SK-MEL-5 (cell line): ENCODE results near the gene CORO1A. TPM values are rescaled to one million over a fixed set of nuclear protein-coding genes. Genes with fewer than 3 reads are reported as not detected.
"Not testable (repeated sequence)": the region's sequence is repeated elsewhere in the genome, so short reads cannot be mapped to it uniquely, and the experiment has no call there.

ENCODE experiments used
- DNase-seq: peaks from one replicate; pipeline ENCODE4 v3.0.0-alpha.2; 2016; ENCODE audit warnings: low read depth, low spot score
- in situ Hi-C: cut with HindIII; loops from 2 replicates; pipeline ENCODE4 v1.10.0; 2016; ENCODE audit warnings: low sequenced_read_pairs, high pct_unique_total_duplicates, low pct_unique_long_range_greater_than_20kb
- small RNA-seq, 2 experiments: library from RNA; depleted of rRNA; stranded (forward); fragments of <200 nt; gene quantifications; one replicate each; pipeline ENCODE3, GENCODE V24; 2014
- total RNA-seq: library from RNA; depleted of rRNA; stranded (reverse); fragments of >200 nt; shearing (Covaris generic); gene quantifications from 2 replicates; pipeline ENCODE4 v1.2.3, GENCODE V29; 2014; rRNA removed

Gene CORO1A
- total RNA-seq, 1 experiment from 2014 or later, result 0.08 TPM

DNA sequence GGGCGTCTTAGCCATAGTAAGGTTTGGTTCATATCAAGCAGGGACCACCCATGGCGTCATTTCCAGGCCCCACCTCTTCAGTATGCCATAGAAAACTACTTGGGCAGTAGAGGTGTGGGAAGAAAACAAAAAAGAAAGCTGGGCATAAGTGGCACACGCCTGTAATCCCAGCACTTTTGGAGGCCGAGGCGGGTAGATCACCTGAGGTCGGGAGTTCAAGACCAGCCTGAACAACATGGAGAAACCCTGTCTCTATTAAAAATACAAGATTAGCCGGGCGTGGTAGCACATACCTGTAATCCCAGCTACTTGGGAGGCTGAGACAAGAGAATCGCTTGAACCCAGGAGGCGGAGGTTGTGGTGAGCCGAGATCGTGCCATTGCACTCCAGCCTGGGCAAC, 7.8 kb downstream of the CORO1A start:
- DNase-seq, in situ Hi-C loops: not testable (repeated sequence)

DNA sequence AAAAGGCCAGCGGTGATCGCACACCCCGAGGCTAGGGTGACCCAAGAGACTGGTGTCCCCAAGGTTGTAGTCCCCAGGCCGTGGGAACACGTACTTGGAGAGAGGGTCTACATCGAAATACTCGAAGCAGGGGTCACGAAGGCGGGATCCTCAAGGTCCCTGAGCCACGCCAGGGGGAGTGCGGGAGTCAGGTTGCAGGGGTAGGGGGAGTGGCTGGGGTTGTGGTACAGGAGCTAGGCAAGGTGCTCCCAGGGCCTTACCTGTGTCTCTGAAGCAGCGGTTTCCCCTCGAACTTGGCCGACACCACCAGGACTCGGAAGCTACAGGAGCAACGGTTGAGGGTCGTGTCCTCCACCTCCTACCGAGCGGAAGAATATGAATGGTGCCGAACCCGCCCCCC, 9.7 kb downstream of the CORO1A start:
- DNase-seq, in situ Hi-C loops: not testable (repeated sequence)

DNA sequence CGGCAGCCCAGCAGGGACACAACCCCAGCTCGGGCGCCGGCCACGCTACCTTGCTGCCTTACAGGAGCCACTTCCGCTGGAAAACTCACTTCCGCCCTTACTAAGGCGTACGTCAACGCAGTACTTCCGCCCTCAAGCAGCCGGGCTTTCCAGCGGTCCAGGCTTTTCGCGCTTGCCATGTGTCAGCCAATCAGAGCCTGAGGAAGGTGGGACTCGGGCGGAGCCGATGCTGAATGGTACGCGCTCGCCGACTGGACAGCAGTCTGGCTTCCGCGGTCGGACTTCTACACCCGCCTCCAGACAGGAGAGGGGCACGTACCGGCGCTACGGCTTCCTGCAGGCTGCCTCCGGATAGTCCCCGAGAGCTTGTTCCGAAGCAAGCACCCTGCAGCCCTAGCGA, 10.2 kb downstream of the CORO1A start, which contains the start of the genes BOLA2B and SLX1A:
TSS of gene BOLA2B (minus strand) at position 52 of the 400 bp plus-strand sequence. CDS start 71 bp downstream, outside the sequence.
TSS of gene SLX1A (plus strand) at position 261 of the 400 bp plus-strand sequence. CDS start 210 bp downstream, outside the sequence.
- DNase-seq, in situ Hi-C loops: not testable (repeated sequence)

DNA sequence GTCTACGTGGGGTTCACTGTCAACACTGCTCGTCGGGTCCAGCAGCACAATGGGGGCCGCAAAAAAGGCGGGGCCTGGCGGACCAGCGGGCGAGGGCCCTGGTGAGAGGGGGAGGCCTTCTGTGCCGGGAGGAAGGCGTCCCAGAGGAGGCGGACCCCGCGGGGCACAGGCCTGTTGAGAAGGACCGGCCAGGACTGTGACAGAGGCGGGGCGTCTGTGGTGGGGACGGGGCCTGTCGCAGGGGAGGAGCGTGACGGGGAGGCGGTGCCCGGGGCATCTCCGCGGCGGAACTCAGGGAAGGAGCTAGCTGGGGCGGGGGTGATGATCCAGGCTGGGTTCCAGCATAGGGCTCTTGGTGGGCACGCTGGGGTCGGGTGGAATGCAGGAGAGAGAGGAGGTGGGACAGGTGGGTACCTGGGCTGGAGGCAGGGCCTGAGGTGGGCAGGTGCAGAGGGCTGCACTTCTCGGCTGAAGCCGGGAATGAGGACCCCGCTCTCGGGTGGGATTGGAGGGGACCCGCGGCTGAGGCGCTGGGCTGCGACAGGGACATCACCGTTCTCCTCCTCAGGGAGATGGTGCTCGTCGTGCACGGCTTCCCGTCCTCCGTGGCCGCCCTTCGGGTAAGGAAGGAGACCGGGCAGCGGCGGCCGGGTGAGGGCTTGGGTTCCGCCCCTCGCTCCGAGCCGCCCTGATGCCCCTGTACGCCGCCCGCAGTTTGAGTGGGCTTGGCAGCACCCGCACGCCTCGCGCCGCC, 10.9 kb downstream of the CORO1A start:
- DNase-seq, in situ Hi-C loops: not testable (repeated sequence)

DNA sequence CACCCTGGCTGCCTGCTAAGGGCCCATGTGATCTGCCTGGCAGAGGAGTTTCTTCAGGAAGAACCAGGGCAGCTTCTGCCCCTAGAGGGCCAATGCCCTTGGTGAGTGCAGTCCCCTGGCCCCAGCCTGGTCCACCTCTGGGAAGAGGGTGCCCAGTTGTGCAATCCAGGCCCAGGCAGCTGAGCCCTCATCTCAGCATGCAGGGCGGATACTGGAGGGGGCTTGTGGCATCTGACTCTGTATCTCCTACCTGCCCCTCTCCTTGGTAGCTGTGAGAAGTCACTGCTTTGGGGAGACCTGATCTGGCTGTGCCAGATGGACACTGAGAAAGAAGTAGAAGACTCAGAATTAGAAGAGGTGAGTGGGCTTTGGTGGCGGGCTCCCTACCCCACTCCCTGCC, 13.6 kb downstream of the CORO1A start:
- DNase-seq, in situ Hi-C loops: not testable (repeated sequence)

DNA sequence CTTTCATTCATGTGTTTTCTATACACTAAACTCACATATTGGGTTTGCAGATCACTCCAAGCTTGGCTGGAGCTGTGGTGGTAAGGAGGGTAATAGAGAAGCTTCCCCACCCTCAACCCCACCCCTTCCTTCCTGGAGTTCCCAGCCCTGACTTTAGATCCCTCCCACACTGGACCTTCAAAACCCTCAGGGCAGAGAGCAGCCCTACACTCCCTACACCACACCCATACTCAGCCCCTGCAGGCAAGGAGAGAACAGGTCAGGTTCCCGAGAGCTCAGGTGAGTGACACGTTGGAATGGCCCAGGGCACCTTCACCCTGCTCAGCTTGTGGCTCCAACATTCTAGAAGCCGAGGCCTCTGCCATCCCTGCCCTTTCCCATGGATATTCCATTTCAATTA, 15.6 kb downstream of the CORO1A start, which contains the start of gene SULT1A3:
TSS of gene SULT1A3 (plus strand) at position 207 of the 400 bp plus-strand sequence. CDS start 1,474 bp downstream, outside the sequence.
- in situ Hi-C loops, DNase-seq: not testable (repeated sequence)

DNA sequence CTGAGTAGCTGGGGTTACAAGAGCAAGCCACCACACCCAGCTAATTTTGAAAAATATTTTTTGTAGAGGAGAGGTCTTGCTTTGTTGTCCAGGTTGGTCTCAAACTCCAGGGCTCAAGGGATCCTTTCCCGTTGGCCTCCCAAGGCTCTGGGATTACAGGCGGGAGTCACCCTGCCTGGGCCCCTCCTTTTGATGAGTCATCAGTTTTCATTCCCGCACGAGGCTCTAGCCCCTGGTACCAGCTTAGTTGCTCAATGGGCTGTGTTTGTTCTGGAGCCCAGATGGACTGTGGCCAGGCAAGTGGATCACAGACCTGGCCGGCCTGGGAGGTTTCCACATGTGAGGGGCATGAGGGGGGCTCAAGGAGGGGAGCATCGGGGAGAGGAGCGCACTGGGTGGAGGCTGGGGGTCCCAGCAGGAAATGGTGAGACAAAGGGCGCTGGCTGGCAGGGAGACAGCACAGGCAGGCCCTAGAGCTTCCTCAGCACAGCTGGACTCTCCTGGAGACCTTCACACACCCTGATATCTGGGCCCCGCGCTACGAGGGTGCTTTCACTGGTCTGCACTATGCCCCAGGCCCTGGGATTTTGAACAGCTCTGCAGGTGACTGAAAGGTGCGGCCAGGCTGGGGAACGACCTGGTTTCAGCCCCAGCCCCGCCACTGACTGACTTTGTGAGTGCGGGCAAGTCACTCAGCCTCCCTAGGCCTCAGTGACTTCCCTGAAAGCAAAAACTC, 16.4 kb downstream of the CORO1A start:
- in situ Hi-C loops, DNase-seq: not testable (repeated sequence)

DNA sequence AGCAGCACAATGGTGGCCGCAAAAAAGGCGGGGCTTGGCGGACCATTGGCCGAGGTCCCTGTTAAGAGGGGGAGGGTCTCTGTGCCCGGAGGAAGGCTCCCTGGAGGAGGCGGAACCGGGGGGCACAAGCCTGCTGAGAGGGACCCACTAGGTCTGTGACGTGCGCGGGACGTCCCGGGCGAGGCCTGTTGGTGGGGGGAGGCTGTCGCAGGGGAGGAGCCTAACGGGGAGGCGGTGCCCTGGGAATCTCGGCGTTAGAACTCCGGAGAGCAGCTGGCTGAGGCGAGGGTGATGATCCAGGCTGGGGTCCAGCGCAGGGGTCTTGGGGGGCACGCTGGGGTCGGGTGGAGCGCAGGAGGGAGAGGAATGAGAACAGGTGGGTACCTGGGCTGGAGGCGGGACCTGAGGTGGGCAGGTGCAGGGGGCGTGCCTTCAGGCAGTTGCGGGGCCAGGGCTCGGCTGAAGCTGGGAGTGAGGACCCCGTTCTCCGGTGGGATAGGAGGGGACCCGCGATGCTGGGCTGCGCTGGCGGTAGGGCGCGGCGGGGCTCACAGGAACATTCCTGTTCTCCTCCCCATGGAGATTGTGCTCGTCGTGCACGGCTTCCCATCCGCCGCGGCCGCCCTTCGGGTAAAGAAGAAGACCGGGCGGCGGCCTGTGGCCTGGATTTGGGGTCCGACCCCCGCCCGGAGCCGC, 22.3 kb downstream of the CORO1A start:
- in situ Hi-C loops, DNase-seq: not testable (repeated sequence)

DNA sequence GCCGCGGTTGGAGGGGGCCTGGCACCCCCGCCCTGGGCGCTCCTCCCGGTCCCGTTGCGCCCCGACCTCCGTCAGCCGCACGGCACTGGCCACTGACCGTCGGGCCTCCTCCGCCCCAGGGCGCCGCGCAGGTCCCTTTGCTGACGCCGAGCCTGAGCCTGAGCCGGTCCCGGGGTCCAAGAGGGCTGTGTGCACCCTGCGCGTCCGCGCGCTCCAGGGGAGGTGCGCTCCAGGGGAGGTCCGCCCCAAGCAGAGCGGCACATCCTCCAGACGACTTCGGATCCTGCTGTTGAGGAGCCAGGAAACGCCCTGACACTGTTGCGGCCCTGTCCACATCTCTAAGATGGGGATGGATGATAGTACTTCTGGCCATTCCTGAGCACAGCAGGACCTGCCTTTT, 22.9 kb downstream of the CORO1A start:
- DNase-seq, in situ Hi-C loops: not testable (repeated sequence)

DNA sequence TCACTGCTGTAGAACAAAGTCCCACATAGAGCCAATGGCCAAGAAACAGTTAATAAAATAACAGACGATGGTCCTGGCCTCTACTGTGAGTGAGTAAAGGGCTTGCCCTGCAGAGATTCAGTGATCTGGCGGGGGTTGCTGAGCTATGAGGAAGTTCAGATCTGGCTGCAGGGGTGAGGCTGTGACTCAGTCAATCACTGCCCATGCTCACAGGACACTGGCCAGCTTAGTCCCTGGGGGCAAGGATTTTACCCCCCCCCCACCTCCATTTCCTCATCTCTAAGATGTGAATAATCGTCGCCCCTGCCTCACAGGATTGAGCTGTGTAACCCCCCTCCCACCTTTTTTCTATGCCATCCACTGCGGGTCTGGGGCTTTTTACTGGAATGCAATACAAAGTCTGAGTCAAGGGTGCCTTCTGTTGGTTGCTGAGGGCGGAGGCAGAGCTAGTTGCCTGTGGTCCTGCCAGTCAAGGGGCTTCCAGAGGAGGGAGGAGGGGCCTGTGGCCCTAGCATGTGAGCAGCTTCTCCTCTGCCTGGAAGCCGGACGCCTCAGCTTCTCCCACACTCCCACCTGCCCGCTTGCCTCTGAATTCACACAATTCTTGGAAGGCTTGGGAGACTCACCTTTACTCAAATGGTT, 23.8 kb downstream of the CORO1A start:
- DNase-seq, in situ Hi-C loops: not testable (repeated sequence)

DNA sequence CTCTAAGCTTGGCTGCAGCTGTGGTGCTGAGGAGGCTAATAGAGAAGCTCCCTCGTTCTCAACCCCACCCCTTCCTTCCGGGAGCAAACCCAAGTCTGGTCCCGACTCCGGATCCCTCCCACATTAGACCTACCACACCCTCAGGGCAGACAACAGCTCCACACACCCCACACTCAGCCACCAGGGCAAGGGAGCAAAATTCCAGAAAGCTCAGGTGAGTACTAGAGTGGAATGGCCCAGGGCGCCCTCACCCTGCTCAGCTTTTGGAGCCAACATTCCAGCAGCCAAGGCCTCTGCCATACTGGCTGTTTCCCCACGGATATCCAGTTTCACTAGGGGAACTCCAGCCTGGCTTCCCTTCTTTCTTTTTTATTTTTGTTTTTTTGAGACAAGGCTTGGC, 25.6 kb downstream of the CORO1A start:
- DNase-seq, in situ Hi-C loops: not testable (repeated sequence)

DNA sequence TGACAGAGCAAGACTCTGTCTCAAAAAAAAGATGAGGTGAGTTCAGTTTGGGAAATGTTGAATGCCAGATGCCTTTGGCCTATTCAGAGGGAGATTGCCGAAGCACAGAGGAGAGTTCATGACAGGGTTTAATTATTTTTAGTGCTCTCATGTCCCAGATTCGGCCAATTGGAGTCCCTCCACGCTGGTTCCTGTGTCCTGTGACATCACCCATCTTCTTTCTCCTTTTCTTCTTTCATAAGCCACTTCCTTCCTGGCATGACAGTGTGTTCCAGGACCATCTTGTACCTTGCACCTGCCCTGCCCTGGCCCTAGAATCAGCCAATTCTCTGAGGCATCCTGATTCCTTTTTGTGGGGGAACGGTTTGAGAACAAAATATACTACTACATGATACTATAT, 28.0 kb downstream of the CORO1A start:
- in situ Hi-C loops, DNase-seq: not testable (repeated sequence)

DNA sequence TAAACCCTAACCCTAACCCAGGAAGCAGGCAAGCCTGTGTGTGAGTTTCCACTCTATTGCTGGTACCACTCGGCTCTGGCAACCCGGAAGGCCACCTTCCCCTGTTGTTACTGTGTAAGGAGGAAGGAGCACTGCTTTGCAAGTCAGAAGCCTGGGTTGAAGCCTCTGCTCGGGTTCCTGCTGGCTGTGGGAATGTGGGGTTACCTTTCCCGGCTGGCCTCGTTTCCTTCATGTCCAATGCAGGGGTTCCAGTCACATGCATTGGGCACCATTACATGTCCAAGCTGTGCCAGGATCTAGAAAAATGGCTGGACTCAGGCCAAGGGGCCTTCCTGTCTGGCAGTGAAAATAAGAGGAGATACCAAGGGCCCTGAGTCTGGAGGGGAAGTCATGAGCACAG, 33.7 kb downstream of the CORO1A start:
- DNase-seq, in situ Hi-C loops: not testable (repeated sequence)

Small RNAs within 50 kb of the gene (small RNA-seq; reads per million reads assigned to genes)
- gene AC106782.4, result 0 reads per million in 2 experiments

Other genes starting within 250 kb of the CORO1A start
- 48.2 and 51.8 TPM in 2 replicates for gene TMEM219, start 221.5 kb upstream of the CORO1A start, total RNA-seq
- gene TAOK2, start 209.7 kb upstream of the CORO1A start, total RNA-seq, result 28.6 and 30.3 TPM in 2 replicates
- gene HIRIP3, start 188.0 kb upstream of the CORO1A start, total RNA-seq, result 6.6 and 9.8 TPM in 2 replicates
- gene INO80E, start 187.4 kb upstream of the CORO1A start, total RNA-seq, result 39.4 and 46.7 TPM in 2 replicates
- gene DOC2A, start 172.6 kb upstream of the CORO1A start, total RNA-seq, result 1.5 and 2.1 TPM in 2 replicates
- not detected in 2 replicates for gene C16orf92, start 160.4 kb upstream of the CORO1A start, total RNA-seq
- not detected in 2 replicates for gene TLCD3B, start 152.3 kb upstream of the CORO1A start, total RNA-seq
- gene ALDOA, start 117.8 kb upstream of the CORO1A start, total RNA-seq, result 1,063 and 1,100 TPM in 2 replicates
- 70.7 and 79.1 TPM in 2 replicates for gene PPP4C, start 107.6 kb upstream of the CORO1A start, total RNA-seq
- 0.08 and 0.24 TPM in 2 replicates for gene TBX6, start 91.7 kb upstream of the CORO1A start, total RNA-seq
- 1.7 and 1.9 TPM in 2 replicates for gene YPEL3, start 87.4 kb upstream of the CORO1A start, total RNA-seq
- 0.34 TPM in 1 of 2 replicates, not detected in the other for gene GDPD3, start 70.1 kb upstream of the CORO1A start, total RNA-seq
- 20.4 and 22.0 TPM in 2 replicates for gene MAPK3, start 60.4 kb upstream of the CORO1A start, total RNA-seq
- gene BOLA2B, start 10.1 kb downstream of the CORO1A start, total RNA-seq, result 24.0 and 30.6 TPM in 2 replicates
- 23.9 and 27.8 TPM in 2 replicates for gene SLX1A, start 10.3 kb downstream of the CORO1A start, total RNA-seq
- gene SULT1A3, start 15.7 kb downstream of the CORO1A start, total RNA-seq, result 1.4 and 3.6 TPM in 2 replicates
- gene NPIPB13, start 64.9 kb downstream of the CORO1A start, total RNA-seq, result 0.90 and 0.95 TPM in 2 replicates
- 38.8 and 43.5 TPM in 2 replicates for gene CD2BP2, start 171.7 kb downstream of the CORO1A start, total RNA-seq
- gene TBC1D10B, start 186.9 kb downstream of the CORO1A start, total RNA-seq, result 12.6 and 14.6 TPM in 2 replicates
- not detected in 2 replicates for gene MYL11, start 191.2 kb downstream of the CORO1A start, total RNA-seq
- not detected in 2 replicates for gene SEPTIN1, start 199.0 kb downstream of the CORO1A start, total RNA-seq
- gene ZNF48, start 211.8 kb downstream of the CORO1A start, total RNA-seq, result 0.64 and 0.95 TPM in 2 replicates
- gene ZNF771, start 224.0 kb downstream of the CORO1A start, total RNA-seq, result 3.7 and 7.2 TPM in 2 replicates
- 11.9 and 21.7 TPM in 2 replicates for gene DCTPP1, start 246.4 kb downstream of the CORO1A start, total RNA-seq